HG02610 (cell line): ENCODE measurements around the gene MIGA2.
"Not testable (repeated sequence)": the region's sequence is repeated elsewhere in the genome, so short reads cannot be mapped to it uniquely, and the experiment has no call there.

ENCODE experiments used
- ATAC-seq: cut with Tn5 transposase; IDR thresholded peaks from one replicate; pipeline ENCODE4 v1.9.1; 2021; ENCODE audit warnings: mild to moderate bottlenecking, moderate library complexity; ENCODE audit not compliant: unreplicated experiment

The MIGA2 gene, protein sequence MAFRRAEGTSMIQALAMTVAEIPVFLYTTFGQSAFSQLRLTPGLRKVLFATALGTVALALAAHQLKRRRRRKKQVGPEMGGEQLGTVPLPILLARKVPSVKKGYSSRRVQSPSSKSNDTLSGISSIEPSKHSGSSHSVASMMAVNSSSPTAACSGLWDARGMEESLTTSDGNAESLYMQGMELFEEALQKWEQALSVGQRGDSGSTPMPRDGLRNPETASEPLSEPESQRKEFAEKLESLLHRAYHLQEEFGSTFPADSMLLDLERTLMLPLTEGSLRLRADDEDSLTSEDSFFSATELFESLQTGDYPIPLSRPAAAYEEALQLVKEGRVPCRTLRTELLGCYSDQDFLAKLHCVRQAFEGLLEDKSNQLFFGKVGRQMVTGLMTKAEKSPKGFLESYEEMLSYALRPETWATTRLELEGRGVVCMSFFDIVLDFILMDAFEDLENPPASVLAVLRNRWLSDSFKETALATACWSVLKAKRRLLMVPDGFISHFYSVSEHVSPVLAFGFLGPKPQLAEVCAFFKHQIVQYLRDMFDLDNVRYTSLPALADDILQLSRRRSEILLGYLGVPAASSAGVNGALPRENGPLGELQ

DNA sequence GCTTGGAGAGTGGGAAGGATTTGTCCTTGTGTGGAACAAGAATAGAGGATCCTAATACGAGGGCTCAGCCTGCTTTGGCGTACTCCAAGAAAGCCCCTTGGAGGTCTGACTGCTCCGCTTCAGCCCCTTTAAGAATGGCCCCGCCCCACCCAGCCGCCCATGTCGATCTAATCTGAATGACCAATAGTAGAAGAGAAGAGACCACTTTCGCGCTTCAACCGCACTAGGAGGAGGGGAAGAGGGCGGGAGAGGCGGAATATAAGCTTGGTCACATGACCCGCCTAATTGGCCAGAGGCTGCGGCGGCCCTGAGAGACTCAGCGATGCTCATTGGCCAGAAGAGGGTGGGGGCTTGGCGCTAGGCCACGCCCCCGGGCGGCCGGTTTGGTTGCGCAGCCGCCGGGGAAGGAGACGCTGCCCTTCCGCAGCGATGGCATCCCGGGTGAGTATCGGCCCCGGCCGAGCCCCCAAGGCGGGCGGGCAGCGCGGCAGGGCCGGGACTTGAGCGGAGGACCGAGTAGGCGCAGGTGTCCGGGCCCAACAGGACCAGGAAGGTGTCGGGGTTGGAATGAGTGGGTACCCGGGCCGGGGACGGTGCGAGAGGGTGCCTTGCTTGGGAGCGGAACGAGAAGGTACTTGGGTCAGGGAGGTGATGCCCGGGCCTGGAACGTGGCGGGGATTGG, at the start of gene MIGA2:
MIGA2 (plus strand) TSS at position 386 of the 682 bp plus-strand sequence. CDS start 3,969 bp downstream, outside the sequence.
- peak; percentile 98 for ATAC-seq

DNA sequence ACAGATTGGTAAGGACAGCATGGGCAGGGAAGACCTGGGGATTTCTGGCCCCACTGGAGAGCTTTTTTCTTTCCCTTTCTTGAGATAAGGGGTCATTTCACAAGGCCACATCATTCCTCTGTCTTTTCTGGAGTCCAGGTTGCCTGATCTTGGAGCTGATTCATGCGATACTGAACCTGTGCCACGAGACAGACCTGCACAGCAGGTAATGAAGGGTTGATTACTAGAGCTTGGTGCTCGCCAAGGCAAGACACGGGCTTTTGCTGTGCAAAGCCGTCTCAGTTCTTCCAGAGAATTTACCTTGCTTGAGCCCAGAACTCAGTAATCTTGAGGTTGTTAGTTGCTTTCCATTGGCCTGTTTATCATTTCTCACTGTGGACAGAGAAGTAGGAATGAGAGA, 49.8 kb upstream of the MIGA2 start:
- no peak for ATAC-seq

DNA sequence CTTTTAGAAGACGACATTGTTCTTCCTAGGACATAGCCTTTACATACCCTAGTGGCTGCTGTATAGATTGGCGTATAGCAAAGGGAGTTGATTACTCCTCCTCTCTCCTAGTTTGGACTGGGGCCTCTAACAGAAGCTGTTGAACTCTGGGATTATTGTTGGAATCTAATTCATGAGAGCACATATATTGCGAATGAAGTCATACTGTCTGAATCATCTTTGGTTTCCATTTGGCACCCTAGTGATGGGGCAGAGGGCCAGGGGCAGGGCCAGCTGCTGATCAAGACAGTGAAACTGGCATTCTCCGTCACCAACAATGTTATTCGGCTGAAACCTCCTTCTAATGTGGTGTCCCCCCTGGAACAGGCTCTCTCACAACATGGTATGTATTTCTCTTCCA, 48.6 kb upstream of the MIGA2 start:
- ATAC-seq: no peak

DNA sequence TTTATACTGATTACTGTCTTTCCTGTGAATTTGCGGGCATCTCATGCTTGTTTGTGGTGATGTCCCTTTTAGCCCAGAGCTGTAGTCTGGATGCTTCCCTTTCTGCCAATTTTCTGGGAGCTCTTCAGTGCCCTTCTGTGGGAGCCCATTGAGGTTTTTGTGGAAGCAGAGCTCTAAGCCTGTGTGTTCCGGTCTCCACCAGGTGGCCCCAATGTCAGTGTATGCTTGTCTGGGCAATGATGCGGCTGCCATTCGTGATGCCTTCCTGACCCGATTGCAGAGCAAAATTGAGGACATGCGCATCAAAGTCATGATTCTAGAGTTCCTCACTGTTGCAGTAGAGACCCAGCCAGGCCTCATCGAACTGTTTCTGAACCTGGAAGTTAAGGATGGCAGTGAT, 43.4 kb upstream of the MIGA2 start:
- ATAC-seq: no peak

DNA sequence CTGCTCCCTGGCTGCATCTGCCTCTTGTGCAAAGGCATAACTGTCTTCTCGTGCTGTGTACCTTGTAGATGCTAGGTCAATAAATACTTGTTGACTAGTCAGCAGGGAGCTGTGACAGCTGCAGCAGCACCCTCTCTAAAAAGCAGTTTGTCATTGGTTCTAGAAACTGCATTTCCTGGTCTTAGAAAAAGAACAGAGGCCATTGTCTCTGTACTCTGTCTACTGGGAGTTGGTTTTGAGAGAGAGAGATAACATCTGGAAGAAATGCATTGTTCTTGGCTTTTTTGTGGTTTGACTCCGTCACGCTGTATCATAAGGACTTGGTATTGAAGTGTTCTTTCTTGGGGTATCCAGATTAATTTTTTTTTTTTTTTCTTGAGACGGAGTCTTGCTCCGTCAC, 40.6 kb upstream of the MIGA2 start:
- no peak for ATAC-seq

DNA sequence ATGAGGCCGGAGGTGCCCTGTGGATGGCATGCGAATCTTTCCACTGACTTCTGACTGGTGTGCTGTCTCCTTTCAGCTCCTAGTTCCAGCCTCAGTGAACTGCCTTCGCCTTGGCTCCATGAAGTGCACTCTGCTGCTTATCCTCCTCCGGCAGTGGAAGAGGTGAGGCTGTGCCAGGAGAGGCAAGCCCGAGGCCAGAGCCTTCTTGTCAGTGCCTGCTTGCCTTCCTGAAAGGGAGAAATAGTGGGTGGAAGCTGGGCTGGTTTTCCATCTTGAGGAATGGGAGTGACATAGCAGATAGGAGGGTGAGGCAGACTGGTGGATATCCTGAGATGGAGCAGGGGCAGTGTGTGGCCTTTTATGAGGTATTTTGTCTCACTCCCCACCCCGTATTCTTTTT, 38.0 kb upstream of the MIGA2 start:
- ATAC-seq: no peak

DNA sequence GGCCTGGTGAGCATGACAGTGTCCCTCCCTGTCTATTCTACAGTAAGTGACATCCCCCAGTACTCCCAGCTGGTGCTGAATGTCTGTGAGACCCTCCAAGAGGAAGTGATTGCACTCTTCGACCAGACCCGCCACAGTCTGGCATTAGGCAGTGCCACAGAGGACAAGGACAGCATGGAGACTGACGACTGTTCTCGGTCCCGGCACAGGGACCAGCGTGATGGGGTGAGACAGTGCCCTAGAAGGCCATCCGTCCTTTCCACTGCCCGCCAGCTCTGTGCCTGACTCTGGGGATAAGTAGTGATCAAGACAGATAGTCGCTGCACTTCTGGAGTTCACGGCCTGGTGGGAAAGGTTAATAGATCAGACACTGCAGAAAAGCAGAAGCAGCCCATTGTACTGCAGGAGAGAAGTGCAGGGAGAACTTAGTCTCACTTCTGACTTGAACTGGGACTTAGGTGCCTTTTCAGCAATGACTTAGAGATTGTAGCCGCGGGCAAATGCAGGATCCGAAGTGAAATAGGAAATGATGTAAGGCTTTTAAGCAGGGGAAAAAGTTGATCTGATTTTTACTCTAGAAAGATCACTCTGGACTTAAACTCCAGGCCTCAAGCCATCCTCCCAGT, 36.7 kb upstream of the MIGA2 start:
- ATAC-seq: no peak

DNA sequence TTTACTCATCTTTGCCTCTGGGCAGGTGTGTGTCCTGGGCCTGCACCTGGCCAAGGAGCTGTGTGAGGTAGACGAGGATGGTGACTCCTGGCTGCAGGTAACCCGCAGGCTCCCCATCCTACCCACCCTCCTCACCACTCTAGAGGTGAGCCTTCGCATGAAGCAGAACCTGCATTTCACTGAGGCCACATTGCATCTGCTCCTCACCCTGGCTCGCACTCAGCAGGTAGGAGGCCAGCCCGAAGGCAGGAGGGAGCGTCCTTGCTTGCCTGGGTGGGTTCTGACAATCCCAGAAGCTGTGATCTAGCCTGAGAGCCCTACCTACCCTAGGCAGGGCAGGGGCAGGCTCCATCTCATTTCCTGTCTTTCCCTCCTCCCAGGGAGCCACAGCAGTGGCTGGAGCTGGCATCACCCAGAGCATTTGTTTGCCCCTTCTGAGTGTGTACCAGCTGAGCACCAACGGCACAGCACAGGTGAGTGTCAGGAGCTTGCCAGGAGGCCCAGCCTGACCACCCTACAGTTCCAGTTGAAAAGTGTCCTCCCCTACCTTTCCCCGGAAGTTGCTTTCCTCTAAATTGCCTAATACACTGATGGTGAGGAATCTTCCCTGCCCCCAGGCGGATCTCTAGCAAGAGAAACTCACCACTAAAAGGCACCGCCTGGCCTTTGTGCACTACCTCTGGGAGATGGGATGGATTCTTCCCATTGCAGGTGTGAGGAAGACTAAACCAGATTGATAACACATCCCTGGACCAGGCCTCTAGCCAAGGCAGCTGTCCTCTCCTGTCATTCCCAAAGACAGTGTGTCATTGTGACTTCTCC, 34.7 kb upstream of the MIGA2 start:
- no peak for ATAC-seq

DNA sequence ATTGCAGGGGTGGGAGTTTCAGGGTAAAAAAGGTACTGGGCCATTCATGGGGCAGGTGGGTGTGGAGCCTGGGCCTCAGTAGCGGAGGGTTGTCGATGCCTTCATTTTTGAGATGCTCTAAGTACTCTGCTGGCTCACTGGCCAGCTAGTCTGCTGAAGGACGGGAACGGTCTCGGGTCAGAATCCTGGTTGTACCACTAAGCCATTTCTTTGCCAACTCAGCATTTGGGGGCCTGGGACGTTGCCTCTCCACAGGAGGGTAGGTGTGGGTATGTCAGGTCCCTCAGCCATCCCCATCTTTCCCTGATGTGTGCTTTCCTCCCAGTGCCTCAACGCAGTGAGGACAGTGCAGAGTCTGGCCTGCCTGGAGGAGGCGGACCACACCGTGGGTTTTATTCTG, 33.4 kb upstream of the MIGA2 start:
- ATAC-seq: no peak

DNA sequence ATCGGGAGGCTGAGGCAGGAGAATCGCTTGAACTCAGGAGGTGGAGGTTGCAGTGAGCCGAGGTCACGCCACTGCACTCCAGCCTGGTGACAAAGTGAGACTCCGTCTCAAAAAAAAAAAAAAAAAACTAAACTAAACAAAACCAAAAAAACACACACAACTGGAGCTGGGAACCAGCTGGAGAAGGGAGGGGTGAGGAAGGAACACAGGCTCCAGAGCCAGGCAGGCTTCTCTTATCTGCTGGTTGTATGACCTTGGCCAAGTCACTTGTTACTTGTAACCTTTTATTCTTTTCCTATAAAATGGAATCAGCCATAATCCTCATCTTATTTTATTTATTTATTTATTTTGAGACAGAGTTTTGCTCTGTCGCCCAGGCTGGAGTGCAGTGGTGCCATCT, 32.3 kb upstream of the MIGA2 start:
- ATAC-seq: not testable (repeated sequence)

DNA sequence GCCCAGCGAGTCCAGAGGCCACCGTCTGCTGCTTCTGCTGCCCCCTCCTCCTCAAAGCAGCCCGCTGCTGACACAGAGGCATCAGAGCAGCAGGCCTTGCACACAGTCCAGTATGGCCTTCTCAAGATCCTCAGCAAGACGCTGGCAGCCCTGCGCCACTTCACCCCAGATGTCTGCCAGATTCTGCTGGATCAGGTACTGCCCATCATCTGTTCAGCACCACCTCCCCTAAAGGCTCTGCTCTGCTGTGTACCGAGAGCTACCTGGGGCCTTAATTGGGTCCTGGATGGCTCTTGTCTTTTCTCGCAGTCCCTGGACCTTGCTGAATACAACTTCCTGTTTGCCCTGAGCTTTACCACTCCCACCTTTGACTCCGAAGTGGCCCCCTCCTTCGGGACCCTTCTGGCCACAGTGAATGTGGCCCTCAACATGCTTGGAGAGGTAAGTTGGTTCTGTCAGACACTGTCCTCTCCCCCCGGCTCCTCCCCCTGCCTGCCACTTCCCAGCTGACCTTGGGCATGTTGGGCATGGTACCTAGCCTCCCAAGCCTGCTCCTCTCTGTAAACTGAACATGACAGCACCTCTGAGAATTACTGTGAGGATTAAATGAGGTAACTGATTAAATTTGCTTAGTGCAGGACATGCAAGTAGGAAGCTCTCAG, 31.0 kb upstream of the MIGA2 start:
- ATAC-seq: no peak

DNA sequence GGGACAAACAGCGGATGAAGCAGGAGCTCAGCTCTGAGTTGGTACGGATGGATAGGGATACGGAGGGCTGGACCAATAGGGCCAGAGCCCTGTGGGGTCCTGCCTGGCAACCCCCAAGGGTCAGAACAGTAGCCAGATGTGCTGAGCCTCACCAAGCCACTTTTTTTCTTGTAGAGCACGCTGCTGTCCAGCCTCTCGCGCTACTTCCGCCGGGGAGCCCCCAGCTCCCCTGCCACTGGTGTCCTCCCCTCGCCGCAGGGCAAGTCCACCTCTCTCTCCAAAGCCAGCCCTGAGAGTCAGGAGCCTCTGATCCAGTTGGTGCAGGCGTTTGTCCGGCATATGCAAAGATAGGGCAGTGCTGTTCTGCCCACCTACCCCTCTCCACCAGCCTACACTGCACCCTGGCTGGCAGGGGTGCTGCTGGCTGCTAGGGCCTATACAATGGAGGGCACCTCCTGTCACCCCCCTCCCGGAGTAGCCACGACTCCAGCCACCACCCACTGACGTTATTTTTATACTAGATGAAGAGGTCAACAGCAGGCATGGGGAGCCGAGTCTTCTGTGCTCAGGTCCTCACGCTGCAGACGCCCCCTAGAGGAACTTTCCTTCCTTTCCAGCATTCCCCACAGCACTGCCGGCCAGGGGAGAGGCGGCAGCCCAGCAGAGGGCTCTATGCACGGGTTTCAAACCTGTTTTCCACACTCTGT, 29.9 kb upstream of the MIGA2 start:
- no peak for ATAC-seq

DNA sequence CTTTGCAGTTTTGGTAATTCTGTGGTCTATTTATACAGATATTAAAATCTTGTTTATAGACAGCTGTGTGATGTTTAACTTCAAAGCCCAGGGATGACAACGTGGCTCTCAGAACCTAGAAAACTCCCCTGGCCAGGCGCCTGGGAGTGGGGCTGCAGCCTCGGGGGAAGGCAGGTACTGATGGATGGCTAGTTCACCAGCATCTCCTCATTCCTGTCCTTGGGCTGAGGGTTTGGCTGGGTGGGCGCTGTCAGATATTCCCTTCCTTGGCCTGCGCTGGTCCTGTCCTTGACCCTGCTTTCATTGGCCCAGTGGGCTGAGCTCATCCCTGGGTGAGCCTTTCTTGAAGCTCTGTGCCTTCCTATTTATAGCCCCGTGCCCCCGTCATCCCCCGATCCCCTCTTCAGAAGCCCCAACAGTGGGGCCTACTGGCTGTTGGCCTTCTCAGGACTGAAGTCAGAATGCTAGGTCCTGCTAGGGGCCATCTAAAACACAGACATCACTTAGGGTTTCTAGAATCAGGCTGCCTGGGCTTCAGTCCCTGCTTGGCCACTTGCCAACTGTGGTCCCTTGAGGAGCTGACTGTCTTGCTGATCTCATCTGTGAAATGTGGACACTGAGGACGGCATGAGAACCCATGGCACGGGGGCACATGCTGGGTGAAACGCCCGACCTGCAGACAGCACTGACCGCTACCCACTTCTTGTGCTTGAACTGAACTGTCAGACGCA, 29.2 kb upstream of the MIGA2 start:
- no peak for ATAC-seq

DNA sequence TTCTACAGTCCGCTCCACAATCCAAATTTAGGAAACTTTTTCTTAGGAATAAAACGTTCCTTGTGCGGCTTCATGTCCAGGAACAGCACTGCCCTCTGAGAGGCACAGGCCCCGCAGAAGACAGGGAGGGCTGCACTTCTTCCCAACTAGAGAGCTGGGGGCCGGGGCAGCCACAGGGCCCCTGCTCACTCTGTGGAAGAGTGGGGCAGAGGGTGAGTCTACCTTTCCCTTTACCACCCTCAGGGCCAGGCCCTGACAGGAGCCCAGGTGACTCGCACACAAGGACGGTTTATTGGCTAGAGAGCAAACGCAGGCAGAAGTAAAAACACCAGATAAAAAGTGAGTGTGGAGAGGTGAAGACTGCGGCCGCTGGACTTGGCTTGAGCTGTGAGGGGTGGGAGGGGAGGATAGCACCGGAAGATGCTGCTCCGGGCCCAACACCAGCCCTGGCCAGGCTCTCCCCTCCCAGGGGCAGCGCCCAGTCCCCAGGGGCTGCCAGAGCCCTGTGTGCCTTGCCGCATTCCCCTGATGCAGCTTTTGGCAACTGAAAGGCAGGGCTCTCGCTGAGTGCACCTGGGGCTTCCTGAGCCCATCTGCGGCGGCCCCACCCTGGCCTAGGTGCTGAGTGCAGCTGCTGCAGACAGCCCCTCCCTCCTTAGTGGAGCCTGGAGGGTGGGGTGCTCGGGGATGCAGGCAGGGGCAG, 28.5 kb upstream of the MIGA2 start:
- no peak for ATAC-seq

DNA sequence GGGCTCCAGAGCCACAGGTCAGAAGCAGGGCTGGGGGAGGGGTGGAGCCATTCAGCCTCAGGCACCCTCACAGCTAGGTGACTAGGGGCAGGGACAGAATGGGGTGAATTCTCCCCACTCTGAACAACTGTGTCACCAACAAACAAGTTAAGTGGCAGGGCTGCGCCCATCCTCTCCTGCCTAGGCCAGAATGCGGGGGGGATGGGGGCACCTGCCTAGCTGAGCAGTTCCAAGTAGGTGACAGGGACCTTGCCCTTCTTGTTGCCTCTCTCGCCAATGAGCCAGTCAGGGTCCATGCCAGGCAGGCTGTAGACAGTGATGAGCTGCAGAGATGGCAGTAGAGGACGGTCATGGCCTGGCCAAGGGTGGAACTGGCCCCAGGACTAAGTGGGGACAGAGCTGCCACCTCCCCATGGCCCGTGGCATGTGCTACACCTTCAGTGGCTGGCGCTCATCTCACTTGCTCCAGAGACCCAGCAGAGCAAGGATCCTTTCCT, 27.9 kb upstream of the MIGA2 start:
- no peak for ATAC-seq

DNA sequence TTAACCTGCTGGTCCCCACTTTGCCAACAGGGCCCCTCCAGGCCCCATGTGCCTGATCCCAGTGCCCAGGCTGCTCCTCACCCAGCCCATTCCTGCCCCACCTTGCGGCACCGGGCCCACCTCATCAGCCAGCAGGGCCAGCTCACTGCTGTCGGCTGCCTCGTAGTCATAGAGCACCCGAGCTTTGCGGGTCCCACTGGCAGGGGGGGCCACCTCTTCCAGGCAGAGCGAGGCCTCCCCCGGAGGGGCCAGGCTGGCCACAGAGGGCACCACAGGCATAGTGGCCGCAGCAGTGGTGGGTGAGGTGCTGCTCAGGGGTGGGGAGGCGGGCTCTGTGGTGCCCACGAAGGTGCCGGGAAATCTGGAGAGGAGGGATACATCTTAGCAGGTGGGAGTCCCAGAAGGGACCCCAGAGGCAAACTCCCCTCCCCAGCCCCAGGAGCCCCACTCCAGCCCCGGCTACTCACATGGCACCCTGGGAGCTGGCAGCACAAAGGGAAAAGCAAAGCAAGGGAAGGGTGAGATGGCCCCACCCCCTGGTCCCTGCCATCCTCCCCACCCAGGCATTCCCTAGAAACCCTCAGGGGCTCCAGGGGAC, 27.3 kb upstream of the MIGA2 start:
- ATAC-seq: no peak

DNA sequence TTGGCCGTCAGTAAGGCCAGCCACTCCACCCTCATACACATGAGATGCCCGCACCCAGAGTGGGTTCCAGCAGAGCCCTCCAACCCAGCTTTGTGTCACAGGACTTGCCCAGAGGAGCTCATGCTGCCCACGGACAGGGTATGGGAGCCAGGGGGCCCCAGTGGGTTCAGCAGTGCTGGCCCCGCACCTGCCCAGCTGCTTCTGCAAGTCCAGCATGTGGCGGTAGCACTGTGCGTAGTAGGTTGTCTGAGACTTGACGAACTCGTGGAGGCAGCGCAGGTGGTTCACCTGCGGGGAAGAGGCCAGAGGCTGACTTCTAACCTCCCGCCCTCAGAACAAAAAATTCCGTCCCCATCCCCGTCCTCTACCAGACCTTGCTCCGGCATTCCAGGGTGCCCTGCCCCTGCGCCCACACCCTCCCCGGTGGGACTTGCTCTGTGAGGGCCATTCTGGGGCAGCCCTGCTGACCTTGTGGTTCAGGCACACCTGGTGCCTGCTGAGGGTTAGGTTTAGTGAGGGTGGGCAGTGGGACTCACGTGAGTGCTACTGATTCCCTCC, 26.8 kb upstream of the MIGA2 start:
- ATAC-seq: no peak
